Activated CD4-positive, alpha-beta T cell treated with anti-CD3 and anti-CD28 coated beads, Interleukin-2, amount 10 ng/mL, durations not matched to agents 24 days and 14 days (primary cell): ENCODE measurements around the gene CFAP68. TPM values are rescaled to one million over a fixed set of nuclear protein-coding genes. Genes with fewer than 3 reads are reported as not detected.
A peak's percentile ranks its signal among the peaks of the same experiment; 100 is the strongest.

Source experiments
- DNase-seq: peaks from one replicate; pipeline ENCODE4 v3.0.0; 2022
- H3K27ac Mint-ChIP-seq: one replicate; pipeline ENCODE4 v1.8.0; 2022; ENCODE audit warnings: mild to moderate bottlenecking, mixed read lengths
- H3K27me3 Mint-ChIP-seq: one replicate; pipeline ENCODE4 v1.8.0; 2022; ENCODE audit warnings: mixed read lengths
- H3K36me3 Mint-ChIP-seq: one replicate; pipeline ENCODE4 v1.8.0; 2022; ENCODE audit warnings: low read depth, mild to moderate bottlenecking, mixed read lengths
- H3K4me1 Mint-ChIP-seq: one replicate; pipeline ENCODE4 v1.8.0; 2021; ENCODE audit warnings: mixed read lengths
- H3K4me3 Mint-ChIP-seq: one replicate; pipeline ENCODE4 v1.8.0; 2022; ENCODE audit warnings: mild to moderate bottlenecking, moderate library complexity, mixed read lengths
- H3K9me3 Mint-ChIP-seq: one replicate; pipeline ENCODE4 v1.8.0; 2021; ENCODE audit warnings: mixed read lengths
- intact Hi-C: fragments of 100-400 bp; cut with micrococcal nuclease; formaldehyde crosslinking; loops from one replicate; pipeline ENCODE4 v1.15.1; 2023
- total RNA-seq: library from RNA; stranded (reverse); gene quantifications from 2 replicates; pipeline ENCODE4 v1.2.3, GENCODE V29; 2022

The CFAP68 gene
- total RNA-seq: 22.6 and 25.5 TPM in 2 replicates

- peaks cover 11% of the 10 kb centered on the region for H3K36me3 Mint-ChIP-seq
- intact Hi-C loops: loop anchor here (1.0 to 10.0 kb wide), 10 partner anchors 8 to 502 kb away; partner anchors contain the start of genes ALG9, DLAT, NKAPD1 and PIH1D2
- H3K4me3 Mint-ChIP-seq: peak within 1 kb of the TSS; percentile 95
- H3K27ac Mint-ChIP-seq: peak within 1 kb of the TSS; percentile 99
- no peaks in the 10 kb centered on the region for H3K27me3 Mint-ChIP-seq
- H3K9me3 Mint-ChIP-seq: no peaks in the 10 kb centered on the region
- peaks cover 10% of the 10 kb centered on the region for H3K4me1 Mint-ChIP-seq
- DNase-seq: peak; percentile 98
Observed at GRCh38 chr11:111878849-111879636, at the start of gene CFAP68, which contains the start of gene FDXACB1. TSS of gene CFAP68 (plus strand) at chr11:111879541. CDS start at chr11:111879561, 20 bp downstream. TSS of gene FDXACB1 (minus strand) at chr11:111879165. CDS start at chr11:111879132, 33 bp downstream.

DNA sequence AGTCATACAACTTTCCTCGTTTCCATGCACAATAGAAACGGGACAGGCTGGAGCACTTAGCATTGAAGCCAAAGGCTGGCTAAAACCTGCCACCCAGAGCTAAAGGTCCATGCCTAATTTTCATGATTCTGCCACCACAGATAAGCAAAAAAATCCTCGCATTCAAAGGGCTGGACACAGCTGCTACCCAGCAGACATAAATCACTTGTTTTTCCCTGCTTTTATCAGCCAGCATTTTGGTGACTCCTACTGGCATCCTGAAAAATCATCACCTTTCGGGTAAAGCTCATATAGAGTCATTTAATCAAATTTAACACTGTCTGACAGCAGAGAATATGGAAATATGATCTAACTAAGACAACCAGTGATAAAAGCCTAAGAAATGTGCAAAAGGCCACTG, 45.8 kb upstream of the CFAP68 start:
- Mint-ChIP-seq H3K4me1 (peaks cover 22% of the 10 kb centered on the region), H3K27ac (no peak overlapping the region), H3K27me3 (no peaks in the 10 kb centered on the region), H3K4me3 (no peak overlapping the region), H3K36me3 (peaks cover 44% of the 10 kb centered on the region), H3K9me3 (no peaks in the 10 kb centered on the region)
- intact Hi-C loops: no loop called here
- no peak for DNase-seq

DNA sequence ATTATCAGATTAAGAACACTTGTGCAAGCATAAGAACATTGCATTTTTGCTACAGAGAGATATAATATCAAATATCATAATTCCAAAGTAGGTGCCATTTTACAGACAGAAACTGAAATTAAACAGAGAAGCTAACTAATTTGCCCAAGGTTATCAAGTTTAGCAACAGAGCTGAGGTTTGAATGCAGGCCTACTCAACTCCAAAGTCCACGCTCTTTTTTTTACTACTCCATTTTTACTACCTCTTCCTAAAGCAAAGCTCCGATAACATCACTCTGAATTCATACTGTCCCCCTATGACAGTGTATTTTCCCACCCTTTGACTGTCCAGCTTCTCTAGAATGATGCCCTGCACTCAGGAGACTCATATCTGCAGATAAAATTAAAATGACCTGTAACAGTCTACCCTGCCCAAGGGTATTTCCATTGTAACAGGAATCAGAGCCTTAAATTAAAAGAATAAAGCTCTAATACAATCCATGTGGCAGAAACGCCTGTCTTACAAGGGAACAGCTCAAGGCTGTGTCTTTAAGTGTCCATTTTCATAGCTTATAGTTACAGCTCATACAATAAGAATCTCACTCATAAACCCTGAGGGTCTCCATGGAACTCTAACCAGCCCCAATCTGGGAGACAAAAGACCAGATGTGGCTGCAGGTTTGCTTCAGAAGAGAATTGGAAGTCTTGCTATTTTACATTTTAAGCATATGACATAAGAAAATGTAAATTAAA, 44.7 kb upstream of the CFAP68 start:
- intact Hi-C loops: no loop called here

GRCh38 chr11:111835665-111836064, 43.7 kb upstream of the CFAP68 start:
- Mint-ChIP-seq H3K4me1 (peaks cover 11% of the 10 kb centered on the region), H3K9me3 (no peaks in the 10 kb centered on the region), H3K27me3 (no peaks in the 10 kb centered on the region), H3K36me3 (peaks cover 31% of the 10 kb centered on the region), H3K27ac (no peak overlapping the region), H3K4me3 (no peak overlapping the region)
- intact Hi-C loops: no loop called here
- DNase-seq: no peak

More for the DNA sequence above, 44.7 kb upstream of the CFAP68 start:
- H3K27me3 Mint-ChIP-seq: no peaks in the 10 kb centered on the region
- H3K36me3 Mint-ChIP-seq: peaks cover 37% of the 10 kb centered on the region
- DNase-seq: no peak
- no peak overlapping the region for H3K27ac Mint-ChIP-seq
- no peak overlapping the region for H3K4me3 Mint-ChIP-seq
- no peaks in the 10 kb centered on the region for H3K9me3 Mint-ChIP-seq
- H3K4me1 Mint-ChIP-seq: peaks cover 16% of the 10 kb centered on the region

GRCh38 chr11:111836162-111836561, 43.2 kb upstream of the CFAP68 start:
- Mint-ChIP-seq H3K4me1 (peaks cover 11% of the 10 kb centered on the region), H3K27me3 (no peaks in the 10 kb centered on the region), H3K9me3 (no peaks in the 10 kb centered on the region), H3K4me3 (no peak overlapping the region), H3K36me3 (peaks cover 31% of the 10 kb centered on the region), H3K27ac (no peak overlapping the region)
- no peak for DNase-seq
- intact Hi-C loops: no loop called here

GRCh38 chr11:111836721-111837120, 42.6 kb upstream of the CFAP68 start:
- intact Hi-C loops: no loop called here
- no peaks in the 10 kb centered on the region for H3K27me3 Mint-ChIP-seq
- H3K36me3 Mint-ChIP-seq: peaks cover 33% of the 10 kb centered on the region
- H3K27ac Mint-ChIP-seq: no peak overlapping the region
- no peak for DNase-seq
- no peak overlapping the region for H3K4me3 Mint-ChIP-seq
- no peaks in the 10 kb centered on the region for H3K9me3 Mint-ChIP-seq
- peaks cover 13% of the 10 kb centered on the region for H3K4me1 Mint-ChIP-seq

GRCh38 chr11:111837366-111837891, 41.9 kb upstream of the CFAP68 start:
- Mint-ChIP-seq H3K4me3 (no peak overlapping the region), H3K9me3 (no peaks in the 10 kb centered on the region), H3K27ac (no peak overlapping the region), H3K36me3 (peaks cover 31% of the 10 kb centered on the region), H3K27me3 (no peaks in the 10 kb centered on the region), H3K4me1 (peaks cover 13% of the 10 kb centered on the region)
- intact Hi-C loops: no loop called here
- DNase-seq: no peak

- intact Hi-C loops: no loop called here
- H3K9me3 Mint-ChIP-seq: no peaks in the 10 kb centered on the region
- no peak overlapping the region for H3K27ac Mint-ChIP-seq
- peaks cover 31% of the 10 kb centered on the region for H3K36me3 Mint-ChIP-seq
- no peaks in the 10 kb centered on the region for H3K27me3 Mint-ChIP-seq
- no peak for DNase-seq
- H3K4me1 Mint-ChIP-seq: peaks cover 13% of the 10 kb centered on the region
- H3K4me3 Mint-ChIP-seq: no peak overlapping the region
Observed at GRCh38 chr11:111838054-111838453, 41.3 kb upstream of the CFAP68 start.

DNA sequence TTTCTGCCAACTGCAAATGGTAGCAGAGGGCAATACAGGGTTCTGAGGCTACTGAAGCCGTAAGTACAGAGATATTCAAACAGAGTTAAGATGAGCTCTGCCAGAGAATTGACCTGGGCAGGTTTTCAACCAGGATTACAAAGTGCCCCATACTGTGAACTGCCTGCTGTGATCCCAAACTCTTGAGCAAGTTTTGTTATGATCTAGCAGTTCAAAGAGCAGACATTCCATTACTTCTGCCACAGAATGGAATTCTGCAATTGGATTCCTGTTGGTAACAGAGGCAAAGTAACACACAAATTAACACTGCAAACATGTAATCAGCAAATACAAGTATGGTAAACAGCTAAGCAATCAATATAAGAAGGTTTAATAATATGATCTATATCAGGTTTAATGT, 39.2 kb upstream of the CFAP68 start:
- no peak overlapping the region for H3K27ac Mint-ChIP-seq
- H3K36me3 Mint-ChIP-seq: peaks cover 29% of the 10 kb centered on the region
- no peaks in the 10 kb centered on the region for H3K27me3 Mint-ChIP-seq
- H3K9me3 Mint-ChIP-seq: no peaks in the 10 kb centered on the region
- intact Hi-C loops: loop anchor here (2.0 to 5.0 kb wide), 2 partner anchors 63 to 388 kb away; no protein-coding TSS in a partner anchor
- H3K4me3 Mint-ChIP-seq: no peak overlapping the region
- no peak for DNase-seq
- peaks cover 11% of the 10 kb centered on the region for H3K4me1 Mint-ChIP-seq

GRCh38 chr11:111841370-111842053, 37.8 kb upstream of the CFAP68 start:
- H3K4me1 Mint-ChIP-seq: peaks cover 9% of the 10 kb centered on the region
- no peaks in the 10 kb centered on the region for H3K9me3 Mint-ChIP-seq
- H3K27me3 Mint-ChIP-seq: no peaks in the 10 kb centered on the region
- H3K27ac Mint-ChIP-seq: no peak overlapping the region
- DNase-seq: peak; percentile 94
- peaks cover 21% of the 10 kb centered on the region for H3K36me3 Mint-ChIP-seq
- intact Hi-C loops: loop anchor here (1.0 to 5.0 kb wide), 6 partner anchors 65 to 389 kb away; partner anchors contain the start of genes PPP2R1B and SIK2
- no peak overlapping the region for H3K4me3 Mint-ChIP-seq

DNA sequence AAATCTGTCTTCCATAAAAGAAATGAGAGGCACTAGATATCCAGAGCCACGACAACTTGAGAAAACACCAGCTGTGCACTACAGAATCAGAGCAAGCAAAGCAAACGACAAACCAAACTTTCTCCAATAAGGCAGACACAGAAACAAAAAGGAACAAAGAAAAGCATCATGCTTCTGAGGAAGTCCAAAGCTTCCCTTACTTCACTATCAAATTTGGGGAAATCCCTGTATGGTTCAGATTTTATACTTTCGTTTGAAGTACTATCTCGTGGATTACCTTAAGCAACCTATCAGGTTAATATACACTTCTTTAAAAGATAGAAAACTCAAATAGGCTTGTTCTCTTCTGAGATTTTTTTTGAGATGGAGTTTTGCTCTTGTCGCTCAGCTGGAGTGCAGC, 35.7 kb upstream of the CFAP68 start:
- H3K27me3 Mint-ChIP-seq: no peaks in the 10 kb centered on the region
- no peak overlapping the region for H3K27ac Mint-ChIP-seq
- H3K36me3 Mint-ChIP-seq: peaks cover 20% of the 10 kb centered on the region
- DNase-seq: no peak
- H3K9me3 Mint-ChIP-seq: no peaks in the 10 kb centered on the region
- H3K4me3 Mint-ChIP-seq: no peak overlapping the region
- peaks cover 4% of the 10 kb centered on the region for H3K4me1 Mint-ChIP-seq
- intact Hi-C loops: loop anchor here (5.0 kb wide), 1 partner anchor 391 kb away; no protein-coding TSS in a partner anchor

DNA sequence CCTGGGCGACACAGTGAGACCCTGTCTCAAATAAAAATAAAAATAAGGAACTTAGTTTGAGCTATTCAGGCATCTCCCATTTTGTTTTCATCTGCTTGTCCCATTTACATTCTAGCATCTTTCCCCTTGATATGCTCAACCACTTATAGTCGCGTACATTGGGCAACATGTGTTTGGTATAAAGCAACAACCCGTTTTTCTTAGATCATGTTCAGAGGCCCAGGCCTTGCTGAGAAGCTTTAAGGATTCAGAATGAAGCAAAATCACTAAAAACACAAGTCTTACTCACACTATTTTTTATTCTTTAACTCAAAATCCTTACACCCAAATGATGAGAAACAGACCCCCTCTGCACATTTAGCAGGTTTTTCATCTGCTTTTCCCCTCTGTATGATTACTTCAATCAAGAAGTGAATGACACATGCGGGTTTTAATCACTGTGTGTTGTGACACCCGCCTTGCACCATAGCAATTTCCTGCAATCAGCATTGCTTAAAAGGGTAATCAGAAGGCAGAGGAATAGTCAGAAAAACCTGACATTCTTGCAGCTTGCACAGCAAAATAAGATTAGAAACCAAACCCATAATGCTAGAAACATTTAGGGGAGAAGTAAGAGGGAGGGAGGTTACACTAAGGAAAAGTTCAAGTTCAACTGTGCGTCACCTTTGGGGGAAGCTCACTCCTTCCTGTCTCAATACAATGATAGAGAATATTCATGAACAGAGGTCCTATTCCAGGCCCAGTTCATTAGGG, 33.9 kb upstream of the CFAP68 start:
- peaks cover 4% of the 10 kb centered on the region for H3K4me1 Mint-ChIP-seq
- intact Hi-C loops: no loop called here
- DNase-seq: no peak
- H3K4me3 Mint-ChIP-seq: no peak overlapping the region
- H3K27ac Mint-ChIP-seq: no peak overlapping the region
- no peaks in the 10 kb centered on the region for H3K27me3 Mint-ChIP-seq
- peaks cover 28% of the 10 kb centered on the region for H3K36me3 Mint-ChIP-seq
- H3K9me3 Mint-ChIP-seq: no peaks in the 10 kb centered on the region

DNA sequence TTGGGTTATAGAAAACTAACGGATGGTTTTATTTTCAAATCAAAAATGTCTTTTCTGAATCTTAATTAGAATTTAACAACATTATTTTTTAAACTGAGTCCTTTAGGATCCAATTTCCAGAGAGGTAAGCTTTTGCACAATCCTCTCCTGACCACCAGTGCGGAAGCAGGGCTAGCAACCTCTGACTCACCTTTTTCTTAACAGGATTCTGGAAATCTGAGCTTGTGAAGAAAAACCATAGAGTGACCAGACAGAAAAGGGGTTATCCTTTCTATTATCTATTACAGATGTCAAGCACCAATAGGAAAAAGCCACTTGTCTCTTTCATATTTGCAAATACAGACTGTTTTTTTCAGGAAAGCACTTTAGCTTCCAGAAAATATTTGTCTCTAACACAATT, 33.3 kb upstream of the CFAP68 start:
- intact Hi-C loops: no loop called here
- no peaks in the 10 kb centered on the region for H3K27me3 Mint-ChIP-seq
- peaks cover 4% of the 10 kb centered on the region for H3K4me1 Mint-ChIP-seq
- H3K27ac Mint-ChIP-seq: no peak overlapping the region
- DNase-seq: no peak
- H3K36me3 Mint-ChIP-seq: peaks cover 29% of the 10 kb centered on the region
- H3K9me3 Mint-ChIP-seq: no peaks in the 10 kb centered on the region
- no peak overlapping the region for H3K4me3 Mint-ChIP-seq
